ENCODE results near the gene DUSP18. TPM values are rescaled to one million over a fixed set of nuclear protein-coding genes. Genes with fewer than 3 reads are reported as not detected.

DUSP18 gene
- total RNA-seq, 1 donor from 2014 or later, result 8.0 TPM

- peak overlapping the region; percentile 88 for H3K4me3 Mint-ChIP-seq (ENCODE audit: unreplicated experiment)
- H3K36me3 Mint-ChIP-seq (ENCODE audit: unreplicated experiment), result no peaks in the 10 kb centered on the region
- peaks cover 3% of the 10 kb centered on the region for H3K27me3 Mint-ChIP-seq (ENCODE audit: unreplicated experiment)
- no peak overlapping the region for H3K27ac Mint-ChIP-seq (ENCODE audit: unreplicated experiment)
- TF ChIP-seq, protein P1, sequence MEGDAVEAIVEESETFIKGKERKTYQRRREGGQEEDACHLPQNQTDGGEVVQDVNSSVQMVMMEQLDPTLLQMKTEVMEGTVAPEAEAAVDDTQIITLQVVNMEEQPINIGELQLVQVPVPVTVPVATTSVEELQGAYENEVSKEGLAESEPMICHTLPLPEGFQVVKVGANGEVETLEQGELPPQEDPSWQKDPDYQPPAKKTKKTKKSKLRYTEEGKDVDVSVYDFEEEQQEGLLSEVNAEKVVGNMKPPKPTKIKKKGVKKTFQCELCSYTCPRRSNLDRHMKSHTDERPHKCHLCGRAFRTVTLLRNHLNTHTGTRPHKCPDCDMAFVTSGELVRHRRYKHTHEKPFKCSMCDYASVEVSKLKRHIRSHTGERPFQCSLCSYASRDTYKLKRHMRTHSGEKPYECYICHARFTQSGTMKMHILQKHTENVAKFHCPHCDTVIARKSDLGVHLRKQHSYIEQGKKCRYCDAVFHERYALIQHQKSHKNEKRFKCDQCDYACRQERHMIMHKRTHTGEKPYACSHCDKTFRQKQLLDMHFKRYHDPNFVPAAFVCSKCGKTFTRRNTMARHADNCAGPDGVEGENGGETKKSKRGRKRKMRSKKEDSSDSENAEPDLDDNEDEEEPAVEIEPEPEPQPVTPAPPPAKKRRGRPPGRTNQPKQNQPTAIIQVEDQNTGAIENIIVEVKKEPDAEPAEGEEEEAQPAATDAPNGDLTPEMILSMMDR (IDR thresholded peaks at IDR 0.05; ENCODE audit: partially characterized antibody, unreplicated experiment), result no peak
- DNase-seq, result no peak
- no peaks in the 10 kb centered on the region for H3K9me3 Mint-ChIP-seq (ENCODE audit: unreplicated experiment)
- H3K4me1 Mint-ChIP-seq (ENCODE audit: low read depth, unreplicated experiment), result peaks cover 12% of the 10 kb centered on the region
These were observed 575 bp downstream of the DUSP18 start for GRCh38 chr22:30667107-30667493.

DNA sequence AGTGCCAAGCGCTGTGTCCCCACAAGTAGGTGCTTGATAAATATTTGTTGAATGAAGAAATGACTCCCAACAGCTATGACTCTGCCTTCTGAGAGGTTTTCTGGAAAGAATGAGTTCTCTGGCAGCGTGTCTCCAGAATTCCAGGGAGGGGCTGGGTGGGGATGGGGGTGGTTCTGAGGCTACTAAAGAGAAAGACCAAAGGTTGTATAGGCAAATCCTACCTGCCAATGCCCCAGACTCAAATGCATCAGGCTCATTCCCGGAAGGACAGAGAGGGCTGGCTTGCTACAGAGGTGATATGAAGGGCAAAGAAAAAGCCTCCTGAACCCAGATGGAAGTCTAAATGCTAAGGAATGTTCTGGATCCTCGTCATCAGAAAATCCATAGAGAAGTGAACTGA is 1.9 kb downstream of the DUSP18 start:
- Mint-ChIP-seq H3K9me3 (ENCODE audit: unreplicated experiment) (no peaks in the 10 kb centered on the region), H3K4me3 (ENCODE audit: unreplicated experiment) (peak overlapping the region; percentile 52), H3K36me3 (ENCODE audit: unreplicated experiment) (no peaks in the 10 kb centered on the region)

GRCh38 chr22:30665266-30665665 is 2.4 kb downstream of the DUSP18 start:
- no peak for DNase-seq
- H3K27me3 Mint-ChIP-seq (ENCODE audit: unreplicated experiment), result peaks cover 3% of the 10 kb centered on the region
- TF ChIP-seq, protein P1 (IDR thresholded peaks at IDR 0.05; ENCODE audit: partially characterized antibody, unreplicated experiment), result no peak
- H3K4me3 Mint-ChIP-seq (ENCODE audit: unreplicated experiment), result no peak overlapping the region
- H3K9me3 Mint-ChIP-seq (ENCODE audit: unreplicated experiment), result no peaks in the 10 kb centered on the region
- no peak overlapping the region for H3K27ac Mint-ChIP-seq (ENCODE audit: unreplicated experiment)
- H3K36me3 Mint-ChIP-seq (ENCODE audit: unreplicated experiment), result no peaks in the 10 kb centered on the region
- peaks cover 4% of the 10 kb centered on the region for H3K4me1 Mint-ChIP-seq (ENCODE audit: low read depth, unreplicated experiment)

More for the DNA sequence above, 1.9 kb downstream of the DUSP18 start:
- no peak for DNase-seq
- Mint-ChIP-seq H3K27me3 (ENCODE audit: unreplicated experiment) (peaks cover 3% of the 10 kb centered on the region), H3K4me1 (ENCODE audit: low read depth, unreplicated experiment) (peaks cover 4% of the 10 kb centered on the region), H3K27ac (ENCODE audit: unreplicated experiment) (no peak overlapping the region)
- TF ChIP-seq, protein P1 (IDR thresholded peaks at IDR 0.05; ENCODE audit: partially characterized antibody, unreplicated experiment), result no peak

GRCh38 chr22:30664798-30665197 is 2.9 kb downstream of the DUSP18 start:
- Mint-ChIP-seq H3K9me3 (ENCODE audit: unreplicated experiment) (no peaks in the 10 kb centered on the region), H3K36me3 (ENCODE audit: unreplicated experiment) (no peaks in the 10 kb centered on the region), H3K4me1 (ENCODE audit: low read depth, unreplicated experiment) (peaks cover 4% of the 10 kb centered on the region), H3K4me3 (ENCODE audit: unreplicated experiment) (no peak overlapping the region), H3K27ac (ENCODE audit: unreplicated experiment) (no peak overlapping the region), H3K27me3 (ENCODE audit: unreplicated experiment) (peaks cover 3% of the 10 kb centered on the region)
- TF ChIP-seq, protein P1 (IDR thresholded peaks at IDR 0.05; ENCODE audit: partially characterized antibody, unreplicated experiment), result no peak
- DNase-seq, result no peak

DNA sequence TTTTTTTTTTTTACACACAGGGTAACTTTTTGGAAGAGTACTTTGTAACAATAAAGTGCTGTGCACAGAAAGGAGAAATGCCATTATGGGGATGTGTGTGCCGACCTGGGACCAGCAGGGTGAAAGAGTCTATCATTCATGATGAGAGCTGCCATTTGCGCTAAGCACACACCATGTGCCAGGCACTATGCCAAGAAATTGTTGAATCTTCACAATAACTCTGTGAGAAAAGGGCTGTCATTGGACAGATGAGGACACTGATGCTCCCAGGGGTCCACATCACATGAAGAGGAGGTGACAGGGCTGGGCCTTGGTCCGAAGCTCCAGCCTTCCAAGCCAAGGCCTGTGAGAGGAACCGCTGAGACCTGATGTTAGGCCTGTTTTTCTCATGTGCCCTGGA is 5.6 kb downstream of the DUSP18 start:
- H3K27me3 Mint-ChIP-seq (ENCODE audit: unreplicated experiment), result no peaks in the 10 kb centered on the region
- no peaks in the 10 kb centered on the region for H3K36me3 Mint-ChIP-seq (ENCODE audit: unreplicated experiment)
- no peak for DNase-seq

More for the DNA sequence above, 5.6 kb downstream of the DUSP18 start:
- H3K9me3 Mint-ChIP-seq (ENCODE audit: unreplicated experiment), result no peaks in the 10 kb centered on the region
- no peak overlapping the region for H3K27ac Mint-ChIP-seq (ENCODE audit: unreplicated experiment)
- TF ChIP-seq, protein P1 (IDR thresholded peaks at IDR 0.05; ENCODE audit: partially characterized antibody, unreplicated experiment), result no peak
- H3K4me1 Mint-ChIP-seq (ENCODE audit: low read depth, unreplicated experiment), result no peaks in the 10 kb centered on the region
- H3K4me3 Mint-ChIP-seq (ENCODE audit: unreplicated experiment), result no peak overlapping the region
